VCaP (cell line): ENCODE measurements around the gene IGLL1.
"Not testable (repeated sequence)": the region's sequence is repeated elsewhere in the genome, so short reads cannot be mapped to it uniquely, and the experiment has no call there.

Source experiments
- H3K27ac ChIP-seq: fragments of 450-650 bp; 2 replicates; pipeline ENCODE4 v1.5.1; 2017
- TF ChIP-seq, protein P1 (sequence below): fragments of 450-650 bp; conservative IDR thresholded peaks from 2 replicates; pipeline ENCODE4 v1.5.1; 2017; ENCODE audit warnings: mild to moderate bottlenecking, moderate library complexity

The IGLL1 gene

GRCh38 chr22:23579870-23580575, at the start of gene IGLL1:
Gene IGLL1, minus strand, starts transcription at chr22:23580290. Its CDS starts 100 bp downstream, at chr22:23580190.
- TF ChIP-seq, protein P1, sequence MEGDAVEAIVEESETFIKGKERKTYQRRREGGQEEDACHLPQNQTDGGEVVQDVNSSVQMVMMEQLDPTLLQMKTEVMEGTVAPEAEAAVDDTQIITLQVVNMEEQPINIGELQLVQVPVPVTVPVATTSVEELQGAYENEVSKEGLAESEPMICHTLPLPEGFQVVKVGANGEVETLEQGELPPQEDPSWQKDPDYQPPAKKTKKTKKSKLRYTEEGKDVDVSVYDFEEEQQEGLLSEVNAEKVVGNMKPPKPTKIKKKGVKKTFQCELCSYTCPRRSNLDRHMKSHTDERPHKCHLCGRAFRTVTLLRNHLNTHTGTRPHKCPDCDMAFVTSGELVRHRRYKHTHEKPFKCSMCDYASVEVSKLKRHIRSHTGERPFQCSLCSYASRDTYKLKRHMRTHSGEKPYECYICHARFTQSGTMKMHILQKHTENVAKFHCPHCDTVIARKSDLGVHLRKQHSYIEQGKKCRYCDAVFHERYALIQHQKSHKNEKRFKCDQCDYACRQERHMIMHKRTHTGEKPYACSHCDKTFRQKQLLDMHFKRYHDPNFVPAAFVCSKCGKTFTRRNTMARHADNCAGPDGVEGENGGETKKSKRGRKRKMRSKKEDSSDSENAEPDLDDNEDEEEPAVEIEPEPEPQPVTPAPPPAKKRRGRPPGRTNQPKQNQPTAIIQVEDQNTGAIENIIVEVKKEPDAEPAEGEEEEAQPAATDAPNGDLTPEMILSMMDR: no peak
- no peak within 1 kb of the TSS for H3K27ac ChIP-seq

DNA sequence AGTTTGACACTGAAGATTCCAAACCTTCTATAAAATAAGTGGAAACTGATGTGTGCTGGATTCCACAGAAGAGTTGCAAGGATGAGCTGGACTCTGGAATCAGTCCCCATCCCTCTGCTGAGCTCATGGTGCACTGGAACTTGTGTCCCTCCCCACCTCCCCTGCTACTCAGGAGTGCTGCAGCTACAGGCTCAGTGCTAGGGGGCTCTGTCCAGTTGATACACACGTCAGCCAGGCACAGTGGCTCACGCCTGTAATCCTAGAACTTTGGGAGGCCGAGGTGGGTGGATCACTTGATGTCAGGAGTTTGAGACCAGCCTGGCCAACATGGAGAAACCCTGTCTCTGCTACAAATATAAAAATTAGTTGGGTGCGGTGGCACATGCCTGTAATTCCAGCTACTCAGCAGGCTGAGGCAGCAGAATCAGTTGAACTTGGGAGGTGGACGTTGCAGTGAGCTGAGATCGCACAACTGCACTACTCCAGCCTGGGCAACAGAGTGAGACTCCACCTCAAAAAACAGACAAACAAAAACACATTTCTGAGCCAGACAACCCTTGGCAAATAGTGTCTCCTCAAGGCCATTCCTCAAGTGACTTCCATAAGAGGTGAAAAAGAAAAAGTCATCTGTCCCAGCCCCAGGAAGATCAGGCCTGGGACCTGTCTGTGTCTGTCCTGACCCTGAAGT, 48.1 kb upstream of the IGLL1 start:
- H3K27ac ChIP-seq: not testable (repeated sequence)

- H3K27ac ChIP-seq: not testable (repeated sequence)
These were observed 47.4 kb upstream of the IGLL1 start for GRCh38 chr22:23627401-23628055.

- TF ChIP-seq, protein P1: no peak
- no peak overlapping the region for H3K27ac ChIP-seq
These were observed 46.3 kb upstream of the IGLL1 start for GRCh38 chr22:23626286-23626975.

GRCh38 chr22:23622634-23623033, 42.5 kb upstream of the IGLL1 start:
- no peak overlapping the region for H3K27ac ChIP-seq
- TF ChIP-seq, protein P1: no peak

DNA sequence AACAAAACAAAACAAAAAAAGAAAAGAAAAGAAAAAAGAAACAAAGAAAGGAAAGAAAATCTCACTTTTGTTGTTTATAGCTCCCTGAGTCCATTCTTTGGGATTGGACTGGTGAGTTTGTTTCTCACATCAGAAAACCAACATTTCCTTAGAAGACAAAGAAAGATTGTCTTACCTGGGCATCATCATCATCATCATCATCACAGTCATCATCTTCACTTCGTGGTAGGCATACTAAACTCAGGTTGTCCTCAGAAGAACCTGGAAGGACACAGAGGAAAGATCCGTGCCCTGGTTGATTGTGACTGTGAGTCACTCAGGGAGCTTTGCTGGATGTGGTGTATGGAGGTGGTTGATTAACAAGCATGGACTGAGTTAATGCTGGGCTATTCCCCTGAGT, 41.8 kb upstream of the IGLL1 start:
- H3K27ac ChIP-seq: not testable (repeated sequence)

DNA sequence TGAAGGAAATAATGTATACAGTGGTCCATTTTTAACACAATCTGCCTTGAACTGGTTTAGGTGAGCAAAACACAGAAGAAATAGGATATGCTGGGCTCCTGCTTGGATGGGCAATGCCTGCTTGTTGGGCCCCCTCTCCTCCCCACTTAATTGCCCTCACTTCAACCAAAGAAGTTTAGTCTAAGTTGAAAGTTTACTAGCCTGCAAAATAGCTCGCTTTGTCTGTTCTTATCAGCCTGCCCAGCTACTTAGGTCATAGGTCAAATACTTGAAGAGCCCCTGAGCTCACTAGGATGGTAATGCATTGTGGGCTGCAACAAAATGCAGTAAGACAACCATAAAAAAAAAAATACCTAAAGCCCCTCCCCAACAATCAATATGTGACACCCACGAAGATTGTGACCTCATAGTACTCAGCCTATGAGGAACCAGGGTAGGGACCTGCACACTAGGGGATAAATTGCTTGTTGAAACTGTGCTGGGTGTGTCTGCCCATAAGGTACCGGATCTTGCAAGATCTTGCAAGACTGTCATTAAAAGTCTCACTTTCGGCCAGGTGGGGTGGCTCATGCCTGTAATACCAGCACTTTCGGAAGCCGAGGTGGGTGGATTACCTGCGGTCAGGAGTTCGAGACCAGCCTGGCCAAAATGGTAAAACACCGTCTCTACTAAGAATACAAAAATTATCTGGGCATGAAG, 41.1 kb upstream of the IGLL1 start:
- TF ChIP-seq, protein P1: no peak
- H3K27ac ChIP-seq: no peak overlapping the region

DNA sequence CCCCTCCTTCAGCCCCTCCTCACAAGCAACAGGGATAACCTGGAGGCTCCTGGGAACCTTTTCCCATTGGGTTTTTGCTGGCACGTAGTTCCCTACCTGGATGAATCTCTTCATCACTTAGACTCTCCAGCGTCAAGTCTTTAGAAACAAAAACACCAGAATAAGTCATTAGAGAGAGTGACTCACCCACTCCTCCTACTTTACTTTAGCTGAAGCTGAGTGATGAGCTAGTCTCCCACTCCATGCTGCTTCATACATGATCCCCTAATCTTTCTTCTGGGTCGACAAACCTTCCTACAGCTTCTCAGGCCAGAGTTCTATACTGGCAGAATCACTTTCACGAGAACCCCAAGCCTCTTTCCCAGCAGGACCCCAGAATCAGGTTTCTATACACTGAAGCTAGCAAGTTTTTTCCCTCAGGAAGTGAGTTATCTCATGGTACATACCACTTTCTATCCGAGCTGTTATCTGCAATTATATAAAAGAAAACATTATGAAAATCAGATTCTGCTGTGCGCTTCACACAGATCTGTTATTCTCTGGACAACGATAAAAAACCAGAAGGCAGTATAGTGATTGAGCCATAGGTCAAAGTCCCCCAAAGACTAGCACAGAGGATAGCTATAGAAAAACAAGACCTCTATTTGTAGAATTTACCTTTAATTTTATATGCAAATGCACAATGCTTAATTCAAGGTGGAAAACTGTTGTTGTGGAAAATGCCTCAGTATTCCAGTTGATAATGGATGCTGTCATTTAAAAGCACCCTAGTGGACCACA, 33.3 kb upstream of the IGLL1 start:
- TF ChIP-seq, protein P1: no peak
- no peak overlapping the region for H3K27ac ChIP-seq
